Peyer's patch (tissue), 4 donors: ENCODE measurements around the gene RBM20.

Source experiments
- CTCF ChIP-seq, 6 experiments: fragments of 450-650 bp in 4 of 6; fragments of 200-600 bp in 2 of 6; sonication (generic) in 1 of 6; IDR thresholded peaks; one replicate each; pipeline ENCODE4 v1.5.1; 2017 to 2019; ENCODE audit warnings: antibody characterized with exemption in 6 of 6, mild to moderate bottlenecking in 3 of 6, moderate library complexity in 1 of 6
- POLR2A ChIP-seq, 2 donors: fragments of 450-650 bp; IDR thresholded peaks; one replicate each; pipeline ENCODE4 v1.5.1; 2017; ENCODE audit warnings: antibody characterized with exemption in 2 of 2, mild to moderate bottlenecking in 2 of 2, moderate library complexity in 2 of 2

- TF ChIP-seq POLR2A (IDR thresholded peaks at IDR 0.05) = no peak
- no peak for TF ChIP-seq CTCF (IDR thresholded peaks at IDR 0.05)
Observed at GRCh38 chr10:110656612-110657011, 12.5 kb downstream of the RBM20 start.
